ENCODE data around the gene ABCA7. TPM values are rescaled to one million over a fixed set of nuclear protein-coding genes. Genes with fewer than 3 reads are reported as not detected.
A peak's percentile ranks its signal among the peaks of the same experiment; 100 is the strongest.

The ABCA7 gene
- total and polyA plus RNA-seq, 2 experiments from 2014 or later: 17.8 to 26.8 TPM

DNA sequence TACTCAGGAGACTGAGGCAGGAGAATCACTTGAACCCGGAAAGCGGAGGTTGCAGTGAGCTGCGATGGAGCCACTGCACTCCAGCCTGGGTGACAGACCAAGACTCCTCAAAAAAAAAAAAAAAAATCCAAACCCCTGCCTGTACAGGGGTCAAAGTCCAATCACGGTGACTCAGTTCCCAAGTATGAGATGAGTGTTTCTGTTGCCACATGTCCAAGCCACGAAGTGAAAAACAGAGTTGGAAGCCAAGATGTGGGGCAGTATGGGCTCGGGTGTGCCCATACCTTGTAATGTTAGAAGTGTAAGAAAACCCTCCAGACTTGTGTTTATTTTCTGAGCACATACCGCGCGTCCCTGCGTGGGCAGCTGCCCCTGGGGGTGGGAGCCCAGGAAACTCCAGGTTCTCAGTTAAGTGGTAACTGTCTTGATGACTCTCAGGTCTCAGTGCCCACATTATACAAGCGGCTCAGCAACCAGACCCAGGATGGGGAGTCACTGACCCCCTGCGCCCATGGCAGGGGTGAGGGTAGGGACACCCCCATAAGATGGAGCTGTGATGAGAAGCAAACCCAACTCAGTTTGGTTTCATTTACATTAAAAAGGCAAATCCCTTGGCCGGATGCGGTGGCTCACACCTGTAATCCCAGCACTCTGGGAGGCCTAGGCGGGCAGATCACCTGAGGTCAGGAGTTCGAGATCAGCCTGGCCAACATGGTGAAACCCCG, 62.7 kb downstream of the ABCA7 start:
- H3K27me3 ChIP-seq: no peaks in the 10 kb centered on the region
- no peaks in the 10 kb centered on the region for H3K9me3 ChIP-seq (ENCODE audit: low read depth)
- H3K4me3 ChIP-seq: no peak overlapping the region
- DNase-seq (ENCODE audit: low spot score): peak; percentile 89
- no peaks in the 10 kb centered on the region for H3K36me3 ChIP-seq (replicated peaks; ENCODE audit: insufficient read depth, low read depth)
- H3K4me2 ChIP-seq: peak overlapping the region; percentile 70
- 65% methylated on average over 17 of the region's 17 CpGs for WGBS (ENCODE audit: low lambda C conversion rate, missing lambda C conversion rate)
- H3K79me2 ChIP-seq: peaks cover 24% of the 10 kb centered on the region
- no peaks in the 10 kb centered on the region for H3K9me2 ChIP-seq (replicated peaks; ENCODE audit: insufficient read depth)
- peak overlapping the region; percentile 97 for H3K27ac ChIP-seq
- peaks cover 46% of the 10 kb centered on the region for H3K4me1 ChIP-seq (ENCODE audit: insufficient read depth)
- TF ChIP-seq EZH2phosphoT487 (IDR thresholded peaks at IDR 0.05; ENCODE audit: low read depth, severe bottlenecking, unreplicated experiment) (no peak), EZH2 (IDR thresholded peaks at IDR 0.05; ENCODE audit: borderline replicate concordance) (no peak)
- TF ChIP-seq, protein P1, sequence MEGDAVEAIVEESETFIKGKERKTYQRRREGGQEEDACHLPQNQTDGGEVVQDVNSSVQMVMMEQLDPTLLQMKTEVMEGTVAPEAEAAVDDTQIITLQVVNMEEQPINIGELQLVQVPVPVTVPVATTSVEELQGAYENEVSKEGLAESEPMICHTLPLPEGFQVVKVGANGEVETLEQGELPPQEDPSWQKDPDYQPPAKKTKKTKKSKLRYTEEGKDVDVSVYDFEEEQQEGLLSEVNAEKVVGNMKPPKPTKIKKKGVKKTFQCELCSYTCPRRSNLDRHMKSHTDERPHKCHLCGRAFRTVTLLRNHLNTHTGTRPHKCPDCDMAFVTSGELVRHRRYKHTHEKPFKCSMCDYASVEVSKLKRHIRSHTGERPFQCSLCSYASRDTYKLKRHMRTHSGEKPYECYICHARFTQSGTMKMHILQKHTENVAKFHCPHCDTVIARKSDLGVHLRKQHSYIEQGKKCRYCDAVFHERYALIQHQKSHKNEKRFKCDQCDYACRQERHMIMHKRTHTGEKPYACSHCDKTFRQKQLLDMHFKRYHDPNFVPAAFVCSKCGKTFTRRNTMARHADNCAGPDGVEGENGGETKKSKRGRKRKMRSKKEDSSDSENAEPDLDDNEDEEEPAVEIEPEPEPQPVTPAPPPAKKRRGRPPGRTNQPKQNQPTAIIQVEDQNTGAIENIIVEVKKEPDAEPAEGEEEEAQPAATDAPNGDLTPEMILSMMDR (IDR thresholded peaks at IDR 0.05; ENCODE audit: poor library complexity): no peak
- H4K20me1 ChIP-seq (ENCODE audit: insufficient read depth, poor library complexity, severe bottlenecking): peaks cover 19% of the 10 kb centered on the region
- H2AFZ ChIP-seq: no peak overlapping the region

DNA sequence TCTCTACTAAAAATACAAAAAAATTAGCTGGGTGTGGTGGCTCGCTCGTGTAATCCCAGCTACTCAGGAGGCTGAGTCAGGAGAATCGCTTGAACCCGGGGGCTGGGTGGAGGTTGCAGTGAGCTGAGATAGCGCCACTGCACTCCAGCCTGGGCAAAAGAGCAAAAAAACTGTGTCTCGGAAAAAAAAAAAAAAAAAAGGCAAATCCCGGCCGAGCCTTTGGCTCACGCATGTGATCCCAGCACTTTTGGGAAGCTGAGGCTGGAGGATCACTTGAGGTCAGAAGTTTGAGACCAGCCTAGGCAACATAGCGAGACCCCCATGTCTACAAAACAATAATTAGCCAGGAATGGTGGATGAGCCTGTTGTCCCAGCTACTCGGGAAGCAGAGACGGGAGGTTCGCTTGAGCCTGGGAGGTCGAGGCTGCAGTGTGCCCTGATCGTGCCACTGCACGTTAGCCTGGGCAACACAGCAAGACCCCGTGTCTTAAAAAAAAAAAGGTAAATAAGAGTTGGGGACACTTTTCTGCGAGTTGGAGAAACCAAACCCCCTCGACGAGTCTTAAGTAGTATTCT, 63.3 kb downstream of the ABCA7 start:
- Histone ChIP-seq H3K9me3 (ENCODE audit: low read depth) (no peaks in the 10 kb centered on the region), H3K27ac (peak overlapping the region; percentile 97), H3K9me2 (replicated peaks; ENCODE audit: insufficient read depth) (no peaks in the 10 kb centered on the region), H3K27me3 (no peaks in the 10 kb centered on the region), H3K36me3 (replicated peaks; ENCODE audit: insufficient read depth, low read depth) (no peaks in the 10 kb centered on the region), H2AFZ (no peak overlapping the region), H3K4me2 (peak overlapping the region; percentile 70), H3K4me1 (ENCODE audit: insufficient read depth) (peaks cover 41% of the 10 kb centered on the region), H4K20me1 (ENCODE audit: insufficient read depth, poor library complexity, severe bottlenecking) (peaks cover 19% of the 10 kb centered on the region), H3K79me2 (peaks cover 24% of the 10 kb centered on the region), H3K4me3 (no peak overlapping the region)
- no peak for DNase-seq (ENCODE audit: low spot score)
- no peak for TF ChIP-seq EZH2 (IDR thresholded peaks at IDR 0.05; ENCODE audit: borderline replicate concordance)
- TF ChIP-seq, protein P1 (IDR thresholded peaks at IDR 0.05; ENCODE audit: poor library complexity): no peak
- TF ChIP-seq EZH2phosphoT487 (IDR thresholded peaks at IDR 0.05; ENCODE audit: low read depth, severe bottlenecking, unreplicated experiment): no peak
- 55% methylated on average over 20 of the region's 20 CpGs for WGBS (ENCODE audit: low lambda C conversion rate, missing lambda C conversion rate)

DNA sequence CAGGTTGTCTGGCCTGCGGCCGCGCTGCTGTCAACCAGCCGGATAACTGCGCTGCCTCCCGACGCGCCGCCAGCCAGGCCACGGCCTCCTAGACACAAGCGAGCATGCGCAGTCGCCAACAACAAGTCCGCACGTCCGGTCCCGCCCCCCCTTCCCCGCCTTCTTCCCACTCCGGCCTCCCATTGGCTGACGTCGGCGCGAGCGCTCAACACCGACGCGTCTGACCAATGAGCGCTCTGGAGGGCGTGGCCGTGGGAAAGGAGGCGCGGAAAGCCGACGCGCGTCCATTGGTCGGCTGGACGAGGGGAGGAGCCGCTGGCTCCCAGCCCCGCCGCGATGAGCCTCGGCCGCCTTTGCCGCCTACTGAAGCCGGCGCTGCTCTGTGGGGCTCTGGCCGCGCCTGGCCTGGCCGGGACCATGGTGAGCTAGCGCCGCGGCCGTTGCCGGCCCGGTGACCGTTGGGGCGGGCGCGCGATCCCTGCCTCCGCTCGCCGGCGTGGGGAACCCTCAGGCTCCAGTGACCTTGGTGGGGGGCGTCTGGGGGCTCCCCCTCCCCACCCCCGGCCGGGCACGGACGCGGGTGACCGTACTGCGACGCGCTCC, 63.9 kb downstream of the ABCA7 start, which contains the start of gene GPX4:
Gene GPX4, plus strand, starts transcription at position 287 of the 603 bp plus-strand sequence. Its CDS starts 50 bp downstream, at position 337.
- DNase-seq (ENCODE audit: low spot score): peak; percentile 100
- H3K4me1 ChIP-seq (ENCODE audit: insufficient read depth): peaks cover 36% of the 10 kb centered on the region
- H3K9me2 ChIP-seq (replicated peaks; ENCODE audit: insufficient read depth): no peaks in the 10 kb centered on the region
- H4K20me1 ChIP-seq (ENCODE audit: insufficient read depth, poor library complexity, severe bottlenecking): peaks cover 19% of the 10 kb centered on the region
- peak within 1 kb of the TSS; percentile 95 for H3K4me3 ChIP-seq
- no peak within 1 kb of the TSS for H2AFZ ChIP-seq
- under 1% methylated on average over 61 of the region's 75 CpGs for WGBS (ENCODE audit: low lambda C conversion rate, missing lambda C conversion rate)
- H3K4me2 ChIP-seq: peak within 1 kb of the TSS; percentile 95
- H3K27ac ChIP-seq: peak within 1 kb of the TSS; percentile 99
- no peaks in the 10 kb centered on the region for H3K36me3 ChIP-seq (replicated peaks; ENCODE audit: insufficient read depth, low read depth)
- TF ChIP-seq, protein P1 (IDR thresholded peaks at IDR 0.05; ENCODE audit: poor library complexity): no peak
- TF ChIP-seq EZH2phosphoT487 (IDR thresholded peaks at IDR 0.05; ENCODE audit: low read depth, severe bottlenecking, unreplicated experiment) (no peak), EZH2 (IDR thresholded peaks at IDR 0.05; ENCODE audit: borderline replicate concordance) (no peak)
- H3K27me3 ChIP-seq: no peaks in the 10 kb centered on the region
- H3K9me3 ChIP-seq (ENCODE audit: low read depth): no peaks in the 10 kb centered on the region
- peaks cover 24% of the 10 kb centered on the region for H3K79me2 ChIP-seq

All from hepatocyte (in vitro differentiated cells).